Left lung (tissue), 10 donors: ENCODE results near the gene KDM4C. TPM values are rescaled to one million over a fixed set of nuclear protein-coding genes. Genes with fewer than 3 reads are reported as not detected.

Experiments
- ATAC-seq: fragments of 200-7000 bp; cut with Tn5 transposase; one replicate; pipeline ENCODE4 v1.9.1; 2020; ENCODE audit warnings: moderate library complexity
- DNase-seq, 4 donors: peaks; one replicate each; pipeline ENCODE4 v3.0.0-alpha.2; 2013 to 2020
- H3K27ac ChIP-seq, 2 donors: fragments of 200-600 bp; sonication (generic) in 1 of 2; one replicate each; pipeline versions ENCODE4 v1.5.0 to v1.8.0; 2020 to 2021
- H3K27me3 ChIP-seq, 2 donors: fragments of 200-600 bp; sonication (generic) in 1 of 2; one replicate each; pipeline versions ENCODE4 v1.5.0 to v1.8.0; 2020 to 2021
- H3K36me3 ChIP-seq, 2 donors: fragments of 200-600 bp; sonication (generic) in 1 of 2; one replicate each; pipeline versions ENCODE4 v1.5.0 to v1.8.0; 2020 to 2021
- H3K4me1 ChIP-seq, 2 donors: fragments of 200-600 bp; one replicate each; pipeline ENCODE4 v1.8.0; 2021
- H3K4me3 ChIP-seq, 2 donors: fragments of 200-600 bp; sonication (generic) in 1 of 2; one replicate each; pipeline versions ENCODE4 v1.5.0 to v1.8.0; 2020 to 2021; ENCODE audit warnings: mild to moderate bottlenecking in 1 of 2
- H3K9me3 ChIP-seq, 2 donors: fragments of 200-600 bp; sonication (generic) in 1 of 2; one replicate each; pipeline versions ENCODE4 v1.5.0 to v1.8.0; 2020 to 2021
- CTCF ChIP-seq, 2 donors: fragments of 200-600 bp; sonication (generic) in 1 of 2; IDR thresholded peaks; one replicate each; pipeline versions ENCODE4 v1.5.0 to v1.8.0; 2021; ENCODE audit warnings: antibody characterized with exemption in 2 of 2
- intact Hi-C, 2 donors: fragments of 100-400 bp; cut with DNase I; formaldehyde crosslinking; loops; one replicate each; pipeline versions ENCODE4 v1.11.2 to v1.14.2; 2022
- polyA plus RNA-seq, 6 donors: library from polyadenylated mRNA; unstranded; fragments of 120-200 nt; gene quantifications; one replicate each; pipeline ENCODE4 v1.2.1, GENCODE V29; 2013; ENCODE audit not compliant: insufficient read length in 6 of 6
- total RNA-seq, 2 donors: library from RNA; stranded (reverse); fragmentation: NEBNext Ultra II Directional; extraction: Animal tissue kit (Norgen Biotek cat#: 25700); gene quantifications; one replicate each; pipeline ENCODE4 v1.2.1, GENCODE V29; 2021
- donor health status: DM: no; HTN: yes; CAD: no.
- donor health status: DM: no; HTN: no; CAD: no.

The KDM4C gene
- total and polyA plus RNA-seq, 8 donors, result 11.7 to 34.8 (median 15.2) TPM

DNA sequence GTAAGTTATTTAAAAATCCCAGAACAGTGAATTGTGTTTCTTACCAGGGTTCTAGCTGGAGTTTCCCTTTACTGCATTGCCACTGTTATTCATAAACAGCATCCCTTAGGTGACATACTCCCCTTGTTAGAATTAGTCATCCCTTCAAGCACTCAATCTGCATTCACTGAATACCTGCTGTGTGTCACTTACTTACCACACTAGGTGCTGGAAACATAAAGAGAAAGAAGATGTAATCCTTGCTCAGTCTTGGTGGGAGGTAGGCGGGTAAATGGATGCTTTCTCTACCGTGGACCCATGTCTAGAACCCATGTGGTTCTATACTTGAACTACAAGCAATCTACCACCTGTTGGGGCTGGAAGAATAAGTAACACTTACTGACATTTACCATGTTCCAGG lies 371.6 kb downstream of the KDM4C start:
- TF ChIP-seq CTCF (IDR thresholded peaks at IDR 0.05), result no peak
- Histone ChIP-seq H3K36me3 (peaks cover 0 to 54% of the 10 kb centered on the region in 2 donors), H3K4me3 (no peak overlapping the region), H3K27ac (no peak overlapping the region), H3K4me1 (no peaks in the 10 kb centered on the region), H3K27me3 (no peaks in the 10 kb centered on the region), H3K9me3 (no peaks in the 10 kb centered on the region)
- DNase-seq (no peak), ATAC-seq (peak; percentile 46)
- intact Hi-C loops, result no loop called here

GRCh38 chr9:7130266-7130820 lies 372.6 kb downstream of the KDM4C start:
- Histone ChIP-seq H3K4me3 (no peak overlapping the region), H3K36me3 (peaks cover 0 to 58% of the 10 kb centered on the region in 2 donors), H3K4me1 (no peaks in the 10 kb centered on the region), H3K27ac (no peak overlapping the region), H3K9me3 (no peaks in the 10 kb centered on the region), H3K27me3 (no peaks in the 10 kb centered on the region)
- no peak for TF ChIP-seq CTCF (IDR thresholded peaks at IDR 0.05)
- intact Hi-C loops, result no loop called here
- DNase-seq (no peak), ATAC-seq (no peak)

DNA sequence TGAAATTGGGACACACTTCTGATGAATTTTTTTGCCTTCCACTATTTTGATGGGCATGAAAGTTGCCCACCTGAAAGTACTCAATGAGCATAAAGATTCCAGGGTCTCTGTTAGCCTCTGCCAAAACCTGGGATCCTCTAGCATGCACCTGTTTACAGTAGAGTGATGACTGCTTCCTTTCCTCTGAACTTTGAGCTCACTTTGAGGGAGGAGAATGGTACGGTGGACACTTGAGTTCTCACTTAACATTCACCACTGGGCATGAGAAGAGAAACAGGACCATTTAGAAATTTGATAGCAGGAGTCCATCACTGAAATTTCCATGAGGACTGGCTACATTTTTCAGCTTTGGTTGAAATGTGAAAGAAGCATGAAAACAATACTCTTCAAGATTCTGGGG lies 374.8 kb downstream of the KDM4C start:
- no peaks in the 10 kb centered on the region for H3K9me3 ChIP-seq
- TF ChIP-seq CTCF (IDR thresholded peaks at IDR 0.05), result no peak
- ATAC-seq, result no peak

GRCh38 chr9:7135735-7136134 lies 378.0 kb downstream of the KDM4C start:
- DNase-seq (no peak), ATAC-seq (no peak)
- intact Hi-C loops, result no loop called here

More for the DNA sequence above, 374.8 kb downstream of the KDM4C start:
- Histone ChIP-seq H3K27ac (no peak overlapping the region), H3K36me3 (peaks cover 0 to 69% of the 10 kb centered on the region in 2 donors), H3K4me1 (no peaks in the 10 kb centered on the region), H3K27me3 (no peaks in the 10 kb centered on the region), H3K4me3 (no peak overlapping the region)
- DNase-seq, result no peak
- intact Hi-C loops, result no loop called here

DNA sequence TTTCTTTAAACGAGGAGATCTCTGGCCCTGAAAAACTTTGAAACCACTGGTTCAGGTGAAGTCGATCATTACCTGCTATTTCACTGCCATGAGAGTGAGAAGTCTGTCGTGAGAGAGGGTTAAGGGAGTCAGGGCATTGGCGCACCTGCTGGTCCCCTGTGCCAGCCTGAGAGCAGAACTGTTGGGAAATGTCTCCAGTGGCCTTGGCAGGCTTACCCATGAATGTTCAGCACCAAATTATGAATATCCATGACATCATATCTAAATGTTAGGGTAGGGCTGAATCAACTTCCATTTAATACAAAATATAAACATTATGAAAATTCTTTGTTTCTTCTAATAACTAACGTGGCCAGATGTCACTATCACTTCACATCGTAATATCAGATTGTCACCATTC lies 379.3 kb downstream of the KDM4C start:
- no peaks in the 10 kb centered on the region for H3K4me1 ChIP-seq
- peaks cover 0 to 30% of the 10 kb centered on the region in 2 donors for H3K36me3 ChIP-seq
- no peak for TF ChIP-seq CTCF (IDR thresholded peaks at IDR 0.05)
- intact Hi-C loops, result no loop called here
- H3K4me3 ChIP-seq, result no peak overlapping the region
- no peaks in the 10 kb centered on the region for H3K27me3 ChIP-seq
- DNase-seq (no peak), ATAC-seq (no peak)
- no peak overlapping the region for H3K27ac ChIP-seq
- no peaks in the 10 kb centered on the region for H3K9me3 ChIP-seq

More at GRCh38 chr9:7135735-7136134, 378.0 kb downstream of the KDM4C start:
- Histone ChIP-seq H3K27ac (no peak overlapping the region), H3K27me3 (no peaks in the 10 kb centered on the region), H3K36me3 (peaks cover 0 to 39% of the 10 kb centered on the region in 2 donors), H3K9me3 (no peaks in the 10 kb centered on the region), H3K4me1 (no peaks in the 10 kb centered on the region), H3K4me3 (no peak overlapping the region)
- no peak for TF ChIP-seq CTCF (IDR thresholded peaks at IDR 0.05)
